ENCODE measurements around the gene CTNND2. TPM values are rescaled to one million over a fixed set of nuclear protein-coding genes. Genes with fewer than 3 reads are reported as not detected.

The CTNND2 gene
- total RNA-seq, 2 experiments from 2014 or later: not detected

DNA sequence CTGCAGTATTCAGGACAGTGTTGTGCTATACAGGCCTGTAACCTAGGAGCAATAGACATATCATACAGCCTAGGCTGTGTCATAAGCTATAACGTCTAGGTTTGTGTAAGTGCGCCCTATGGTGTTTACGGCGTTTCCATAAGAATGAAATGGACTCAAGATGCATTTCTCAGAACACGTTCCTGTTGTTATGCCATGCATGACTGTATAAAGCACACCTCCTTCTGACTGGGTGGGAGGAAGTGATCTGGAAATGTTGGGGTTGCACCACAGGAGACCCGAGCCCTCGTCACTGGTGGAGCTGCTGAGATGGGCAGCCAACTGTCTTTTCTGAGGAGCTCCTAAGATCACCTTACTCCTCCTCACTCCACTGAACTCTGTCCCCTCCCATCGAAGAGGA, 751.9 kb downstream of the CTNND2 start:
- POLR2A ChIA-PET: no interaction called here

DNA sequence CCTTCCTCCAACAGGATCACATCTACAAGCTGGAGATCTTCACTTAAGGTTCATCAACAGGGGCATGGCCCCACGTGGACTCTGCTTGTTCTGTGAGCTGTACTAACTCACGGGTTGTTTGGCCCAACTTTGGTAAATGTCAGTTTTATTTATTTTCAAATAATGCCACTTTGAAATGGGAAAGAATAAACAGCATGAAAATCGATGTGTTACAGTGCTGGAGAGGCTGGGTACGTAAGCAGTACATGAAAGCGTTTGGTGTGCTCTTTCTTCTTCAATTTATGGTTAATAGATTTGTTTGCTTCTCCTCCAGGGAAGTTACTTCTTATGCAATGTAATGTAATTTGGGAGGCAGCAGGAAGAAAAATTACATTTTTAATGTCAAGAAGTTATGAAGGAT, 753.3 kb downstream of the CTNND2 start:
- ChIA-PET CTCF (no interaction called here), POLR2A (no interaction called here)

More for the DNA sequence above, 751.9 kb downstream of the CTNND2 start:
- CTCF ChIA-PET: no interaction called here

DNA sequence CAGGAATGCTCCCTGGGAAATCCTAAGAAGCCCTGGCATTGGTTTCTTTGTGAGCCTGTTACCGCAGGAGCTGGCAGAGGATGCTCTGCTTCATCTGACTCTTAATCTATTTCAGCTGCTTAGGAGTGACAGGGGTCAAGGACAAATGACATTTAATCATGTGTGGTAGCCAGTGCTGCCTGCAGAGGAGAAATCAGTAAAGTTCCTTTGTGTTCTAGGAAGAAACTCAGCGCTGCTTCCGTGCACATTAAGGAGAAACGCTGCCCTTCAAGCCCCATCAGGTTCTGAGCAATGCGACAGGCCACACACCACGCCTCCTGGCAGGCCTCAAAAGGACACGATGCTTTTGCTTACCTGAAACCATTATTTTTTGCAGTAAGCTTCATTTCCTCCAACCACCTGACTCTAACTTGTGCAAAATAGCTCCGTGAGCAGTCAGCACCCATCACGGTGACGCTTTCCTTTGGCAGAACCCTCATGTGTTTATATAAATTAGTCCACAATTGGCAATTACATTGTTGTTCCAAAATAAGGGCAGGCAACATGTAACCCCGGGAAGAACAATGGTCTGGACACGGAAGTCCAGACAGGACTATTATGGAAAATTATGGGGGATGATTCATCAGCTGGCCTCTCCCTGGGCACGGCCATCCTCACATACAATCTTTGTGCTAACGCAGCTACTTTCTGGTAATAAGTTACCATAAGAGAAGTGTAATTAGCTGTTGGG, 755.3 kb downstream of the CTNND2 start:
- CTCF ChIA-PET: no interaction called here
- POLR2A ChIA-PET: no interaction called here

DNA sequence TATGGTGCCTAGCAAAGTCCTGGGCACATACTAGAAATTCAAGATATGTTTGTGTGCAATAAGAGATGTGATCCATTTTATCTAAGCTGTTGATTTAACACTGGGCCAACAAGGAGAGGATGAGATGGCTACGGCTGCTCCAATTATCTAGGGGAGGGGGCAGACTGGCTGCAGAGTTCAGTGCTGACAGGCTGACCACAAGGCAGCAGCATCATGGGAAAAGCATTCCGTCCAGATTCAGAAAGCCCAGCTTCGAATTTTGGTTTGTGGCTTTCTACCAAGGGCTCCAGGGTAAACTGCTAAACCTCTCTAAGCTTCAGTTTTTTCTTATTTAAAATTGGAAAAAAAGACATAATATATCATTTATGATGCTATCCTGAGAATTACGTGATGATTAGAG, 758.1 kb downstream of the CTNND2 start:
- ChIA-PET CTCF (no interaction called here), POLR2A (no interaction called here)

DNA sequence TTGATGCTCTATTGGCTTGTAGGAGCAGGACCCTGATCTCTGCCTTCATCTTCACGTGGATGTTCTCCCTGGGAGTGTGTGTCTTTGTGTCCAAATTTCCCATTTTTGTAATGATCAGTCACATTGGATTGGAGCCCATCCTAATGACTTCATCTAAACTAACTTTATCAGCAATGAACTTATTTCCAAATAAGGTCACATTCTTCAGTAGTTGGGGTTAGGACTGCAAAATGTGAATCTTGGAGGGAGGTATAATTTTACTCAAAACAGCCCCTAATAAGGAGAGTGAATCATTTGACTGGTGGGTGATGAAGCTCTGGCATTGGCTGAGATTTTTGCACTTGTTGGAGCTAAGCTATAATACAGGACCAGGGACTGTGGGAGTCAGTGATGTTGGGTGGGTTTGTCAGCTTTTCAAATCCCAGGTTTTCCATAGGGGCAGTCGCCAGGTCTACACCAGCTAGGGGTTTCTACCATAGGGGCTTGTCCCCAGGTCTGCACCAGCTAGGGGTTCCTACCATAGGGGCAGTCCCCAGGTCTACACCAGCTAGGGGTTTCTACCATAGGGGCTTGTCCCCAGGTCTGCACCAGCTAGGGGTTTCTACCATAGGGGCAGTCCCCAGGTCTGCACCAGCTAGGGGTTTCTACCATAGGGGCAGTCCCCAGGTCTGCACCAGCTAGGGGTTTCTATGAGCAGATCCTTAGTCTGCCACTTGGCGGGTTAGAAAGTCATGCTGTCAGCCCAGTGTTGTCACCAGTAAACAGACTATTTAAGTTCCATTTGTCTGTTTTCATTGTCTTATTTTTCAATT, 760.6 kb downstream of the CTNND2 start:
- ChIA-PET CTCF (no interaction called here), POLR2A (no interaction called here)

DNA sequence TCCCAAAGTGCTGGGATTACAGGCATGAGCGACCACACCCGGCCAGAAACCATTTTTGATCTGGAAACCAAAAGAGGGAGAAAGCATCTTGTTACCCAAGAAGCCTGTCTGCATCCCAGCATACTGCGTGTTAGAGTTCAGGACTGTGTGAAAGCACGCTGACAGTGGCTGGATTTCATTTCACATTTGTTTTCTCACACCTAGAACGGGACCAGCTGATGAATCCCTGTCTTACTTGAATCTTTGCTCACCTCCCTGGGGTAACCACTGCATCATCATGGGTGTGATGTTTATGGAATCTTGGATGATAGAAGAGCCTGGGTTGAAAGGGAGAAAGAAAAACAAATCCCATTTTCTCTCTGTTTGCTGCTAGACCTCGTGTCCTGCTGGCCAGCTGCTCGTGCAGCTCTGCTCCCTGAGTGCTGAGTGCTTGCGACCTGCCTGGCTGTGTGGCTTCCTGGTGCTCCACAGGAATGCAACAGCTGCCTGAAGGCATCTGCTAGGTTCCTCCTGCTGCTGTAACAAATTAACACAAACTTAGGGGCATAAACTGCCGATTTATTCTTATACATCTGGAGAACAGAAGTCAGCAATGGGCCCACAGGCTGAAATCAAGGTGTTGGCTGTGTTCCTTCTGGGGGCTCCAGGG, 764.9 kb downstream of the CTNND2 start:
- ChIA-PET CTCF (no interaction called here), POLR2A (no interaction called here)

DNA sequence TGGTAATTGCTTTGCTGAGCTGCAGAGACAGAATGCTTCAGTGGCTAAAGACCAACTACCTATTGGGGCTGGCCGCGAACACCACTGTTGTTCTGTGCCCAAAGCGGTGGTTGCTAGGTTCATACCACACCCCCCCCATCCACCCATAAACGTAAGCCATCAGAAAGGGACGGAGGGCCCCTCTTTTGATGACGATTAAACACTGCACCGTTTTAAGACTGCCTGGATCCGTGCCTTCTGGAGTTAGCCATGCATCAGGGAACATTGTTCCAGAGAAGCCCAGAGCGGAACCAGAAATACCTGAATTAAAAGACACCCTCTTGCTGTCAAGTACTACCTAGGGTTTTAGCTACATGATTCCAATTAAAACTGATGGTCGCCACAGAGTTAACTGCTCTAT, 774.1 kb downstream of the CTNND2 start:
- POLR2A ChIA-PET: no interaction called here

DNA sequence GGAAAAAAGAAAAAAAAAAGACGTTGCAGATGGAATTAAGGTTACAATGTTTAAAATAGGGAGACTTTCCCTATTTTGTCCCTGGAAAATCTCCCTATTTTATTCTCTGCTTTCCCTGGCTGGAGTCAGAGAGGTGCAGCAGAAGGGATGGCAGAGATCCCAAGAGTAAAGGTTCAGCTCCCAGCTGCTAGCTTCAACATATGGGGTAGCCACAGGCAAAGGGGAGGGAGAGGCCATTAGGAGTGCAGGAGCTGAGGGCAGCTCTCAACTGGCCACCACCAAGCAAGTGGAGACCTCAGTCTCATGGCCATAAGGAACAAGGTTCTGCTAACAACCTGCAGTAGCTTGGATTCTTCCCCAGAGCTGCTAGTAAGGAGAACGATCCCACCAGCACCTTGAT, 776.2 kb downstream of the CTNND2 start:
- ChIA-PET POLR2A (no interaction called here), CTCF (no interaction called here)

More for the DNA sequence above, 774.1 kb downstream of the CTNND2 start:
- CTCF ChIA-PET: no interaction called here

DNA sequence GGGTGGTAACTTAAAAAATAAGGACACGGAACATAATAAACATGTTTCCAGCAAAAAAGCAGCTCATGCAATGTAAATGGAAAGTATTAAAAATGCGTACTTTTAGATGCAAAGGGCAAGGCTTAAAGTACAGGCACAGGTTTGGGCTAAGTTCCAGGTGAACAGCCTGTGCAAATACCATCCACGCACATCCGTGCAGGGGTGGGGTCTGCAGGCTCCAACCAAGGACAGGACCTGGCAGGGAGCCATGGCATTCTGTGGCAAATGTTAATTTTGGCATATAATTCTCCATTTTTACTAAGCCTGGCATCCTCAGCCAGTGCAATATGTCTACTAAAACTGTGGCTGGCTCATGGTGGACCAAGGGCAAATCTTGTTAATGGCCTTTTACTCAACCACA, 777.4 kb downstream of the CTNND2 start:
- CTCF ChIA-PET: no interaction called here
- POLR2A ChIA-PET: no interaction called here

DNA sequence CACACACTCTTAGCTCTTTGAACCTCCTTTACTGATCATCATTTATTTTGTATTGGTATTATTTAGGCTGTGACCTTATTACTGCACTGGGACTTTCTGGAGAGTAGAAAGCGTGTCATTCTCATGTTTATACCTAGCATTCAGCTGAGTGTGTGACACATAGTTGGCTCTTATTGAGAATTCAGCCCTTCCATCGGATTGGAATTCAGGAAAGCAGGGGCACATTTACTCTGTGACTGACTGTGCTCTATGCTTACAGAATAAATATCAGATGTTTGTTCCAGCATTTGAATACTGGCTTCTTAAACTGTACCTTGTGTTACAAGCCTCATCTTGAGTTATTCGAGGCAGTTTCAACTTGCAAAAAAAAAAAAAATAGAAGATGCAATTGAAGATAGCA, 782.4 kb downstream of the CTNND2 start:
- ChIA-PET CTCF (no interaction called here), POLR2A (no interaction called here)

DNA sequence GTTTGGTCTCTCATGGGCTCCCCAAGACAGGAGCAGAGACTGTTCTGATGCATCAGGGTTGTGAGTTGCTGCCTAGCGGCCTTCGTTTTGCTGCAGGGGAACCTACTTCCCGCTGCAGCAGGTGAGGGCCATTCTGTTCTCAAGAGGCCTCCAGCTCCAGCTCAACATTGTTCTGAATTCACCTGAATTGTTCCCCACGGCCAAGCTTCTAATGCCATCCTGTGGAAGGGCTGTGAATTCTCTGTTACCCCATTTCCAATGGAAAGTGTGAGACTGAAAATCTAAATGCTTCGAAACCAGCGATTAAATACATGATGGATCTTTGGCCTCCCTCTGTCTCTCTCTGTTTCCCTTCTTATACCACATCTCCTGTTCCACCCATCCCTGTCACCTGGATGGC, 794.1 kb downstream of the CTNND2 start:
- POLR2A ChIA-PET: no interaction called here
- CTCF ChIA-PET: no interaction called here

DNA sequence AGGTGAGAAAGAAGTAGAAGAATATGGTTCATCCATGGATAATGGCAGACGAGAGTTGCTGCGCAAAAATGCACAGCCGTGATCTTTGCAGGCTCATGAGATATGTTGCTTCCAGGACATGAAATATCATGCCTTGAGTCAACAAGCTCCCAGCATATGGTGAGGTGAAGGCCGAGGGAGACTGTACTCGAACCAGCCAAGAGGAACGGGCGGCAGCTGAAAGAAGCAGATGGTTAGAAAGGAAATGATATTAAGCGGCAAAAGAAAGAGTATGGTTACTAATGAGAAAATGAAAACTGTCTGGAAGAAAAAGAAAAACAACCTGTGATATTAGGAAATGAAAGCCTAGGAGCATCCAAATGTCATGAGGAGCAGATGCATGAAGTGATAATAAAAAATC, 798.5 kb downstream of the CTNND2 start:
- ChIA-PET CTCF (no interaction called here), POLR2A (no interaction called here)

DNA sequence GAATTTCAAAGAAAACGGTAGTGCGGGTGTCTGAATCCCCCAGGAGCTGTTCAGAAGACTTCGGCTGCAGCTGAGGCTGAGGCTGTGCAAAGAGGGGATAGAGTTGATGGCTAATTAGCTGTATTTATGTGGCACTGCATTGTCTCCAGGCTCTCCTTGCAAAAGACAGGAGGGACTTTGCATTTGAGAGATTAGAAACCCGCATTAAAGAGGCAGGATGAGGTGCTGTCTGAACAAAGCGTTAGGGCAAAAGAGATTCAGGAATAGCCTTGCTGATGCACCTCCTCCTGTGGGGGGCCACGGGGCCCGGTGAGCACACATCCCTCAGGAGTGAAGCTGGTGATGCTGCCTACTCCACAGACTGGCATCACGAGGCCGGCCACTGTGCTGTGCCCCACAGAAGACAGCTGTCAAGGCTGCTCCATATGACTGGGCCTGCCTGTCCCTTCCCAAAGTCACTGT, 799.6 kb downstream of the CTNND2 start:
- CTCF ChIA-PET: no interaction called here
- POLR2A ChIA-PET: no interaction called here

DNA sequence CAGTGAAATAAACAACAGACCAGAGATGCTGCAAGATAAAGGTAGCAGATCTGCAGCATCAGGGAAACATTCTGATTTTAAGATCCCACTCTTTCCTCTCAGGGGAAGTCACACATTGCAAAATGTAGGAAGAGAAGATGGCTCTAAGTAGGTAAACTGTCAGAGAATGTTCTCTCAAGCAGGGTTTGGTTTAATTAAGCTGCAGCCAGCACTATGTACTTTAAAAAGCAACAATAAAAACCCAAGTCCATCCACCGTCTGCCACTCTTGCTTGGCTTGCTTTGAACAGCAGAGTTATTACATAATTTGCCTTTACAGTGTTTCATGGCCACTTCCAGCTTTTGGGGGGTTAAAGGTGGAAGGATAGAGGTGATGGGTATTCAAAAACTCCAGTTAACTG, 800.0 kb downstream of the CTNND2 start:
- ChIA-PET POLR2A (no interaction called here), CTCF (no interaction called here)

DNA sequence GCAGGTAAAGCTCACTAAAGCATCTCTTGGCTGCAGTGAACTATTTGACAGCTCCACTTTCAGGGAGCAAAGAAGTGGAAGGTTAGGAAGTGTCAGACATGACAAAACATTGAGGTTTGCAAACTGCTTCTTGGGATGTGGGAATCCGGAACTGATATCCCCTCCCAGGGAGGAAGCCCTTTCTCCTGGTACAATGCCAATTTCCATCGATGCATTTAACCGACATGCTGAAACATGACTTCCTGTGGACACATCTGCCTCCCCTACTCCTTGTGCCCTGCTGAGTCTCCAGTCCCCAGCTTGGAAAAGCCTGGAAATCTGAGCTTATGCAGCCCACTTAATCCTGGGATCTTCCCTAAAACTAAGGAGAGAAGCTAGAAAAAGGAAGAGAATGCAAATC, 820.1 kb downstream of the CTNND2 start:
- POLR2A ChIA-PET: no interaction called here
- CTCF ChIA-PET: no interaction called here

DNA sequence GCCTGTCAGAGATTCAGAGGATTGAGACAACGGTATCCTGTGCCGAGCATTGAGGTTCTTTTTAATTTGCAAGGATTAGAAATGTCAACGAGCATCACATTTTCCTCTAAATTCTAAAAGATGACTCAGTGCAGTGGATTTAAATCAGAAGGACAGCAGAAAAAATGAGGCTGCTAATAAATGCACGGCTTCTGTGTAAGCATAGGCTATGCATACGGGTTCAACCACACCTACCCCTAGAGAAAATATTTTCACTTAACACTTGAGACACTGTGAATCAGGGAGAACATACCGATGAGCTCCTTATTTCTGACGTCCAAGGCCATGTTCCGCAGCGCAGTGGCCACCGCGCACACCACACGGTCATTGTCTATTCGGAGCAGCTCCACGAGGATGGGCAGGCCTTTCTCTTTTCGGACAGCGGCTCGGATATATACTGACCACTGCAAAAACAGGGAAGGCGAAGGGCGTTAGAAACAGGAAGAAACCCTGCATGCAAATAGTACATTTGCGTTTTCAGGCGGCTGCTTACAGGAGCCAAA, 821.8 kb downstream of the CTNND2 start:
- POLR2A ChIA-PET: no interaction called here
- CTCF ChIA-PET: no interaction called here

DNA sequence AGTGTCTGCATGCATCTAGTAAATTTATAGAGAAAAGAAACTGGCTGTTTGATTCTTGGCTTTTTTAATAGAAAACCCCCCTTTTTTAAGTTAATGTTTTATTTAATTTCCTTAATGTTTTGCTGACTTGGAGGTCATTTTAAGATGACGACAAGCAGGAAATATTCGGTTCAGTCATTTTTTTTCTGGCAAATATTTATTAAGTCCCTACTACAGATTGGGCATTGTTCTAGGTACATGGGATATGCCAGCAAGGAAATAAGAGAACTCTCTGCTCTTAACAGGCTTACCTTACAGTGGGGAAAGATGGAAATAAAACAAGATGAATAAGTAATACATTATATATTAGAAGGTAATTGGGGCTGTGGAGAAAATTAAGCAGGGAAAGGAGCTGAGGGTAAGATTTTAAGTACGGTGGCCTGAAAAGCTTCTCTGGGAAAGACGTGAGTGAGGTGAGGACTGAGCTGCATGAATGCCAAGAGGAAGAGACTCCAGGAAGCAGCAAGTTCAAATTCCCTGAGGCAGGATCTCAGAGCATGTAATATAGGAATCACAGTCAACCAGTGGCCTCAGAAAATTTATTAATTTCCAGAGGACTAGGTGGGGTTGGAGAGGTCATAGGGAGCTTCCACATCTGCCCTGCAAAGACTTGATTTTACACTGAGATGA, 827.2 kb downstream of the CTNND2 start:
- ChIA-PET CTCF (no interaction called here), POLR2A (no interaction called here)

DNA sequence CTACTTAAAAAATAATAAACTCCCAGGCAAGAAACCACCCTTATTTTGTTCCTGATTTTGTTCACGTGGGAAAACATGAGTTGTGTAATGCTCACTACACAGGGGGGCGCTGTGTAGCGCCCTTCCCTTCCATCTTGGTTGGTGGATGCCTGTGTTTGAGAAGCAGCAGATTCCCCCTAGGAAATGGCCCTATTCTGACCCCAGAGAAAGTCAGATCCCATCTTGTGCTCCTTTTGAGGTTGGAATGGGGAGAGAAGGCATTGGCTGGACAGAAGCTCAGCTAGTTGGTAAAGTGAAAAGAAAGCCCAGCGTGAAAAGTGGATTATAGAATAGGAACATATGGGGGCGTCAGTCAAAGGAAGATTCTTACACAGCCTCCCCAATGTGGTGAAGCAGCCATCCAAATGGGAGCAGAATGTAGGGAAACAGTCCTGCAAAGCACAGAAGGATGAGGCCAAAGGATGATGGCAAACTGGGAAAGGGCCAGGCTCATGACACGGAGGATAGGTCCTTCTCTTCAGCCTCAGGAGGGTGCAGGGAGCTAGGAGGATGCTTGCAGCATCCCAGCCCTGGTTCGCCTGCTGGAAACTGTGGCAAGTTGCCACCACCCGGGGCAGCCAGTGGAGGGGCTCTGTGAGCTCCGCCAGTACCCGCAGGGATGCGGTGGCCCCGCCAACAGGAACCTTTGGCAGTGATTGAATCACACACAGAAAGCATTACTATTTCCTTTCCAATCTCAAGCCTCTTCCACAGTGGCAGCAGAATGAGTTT, 829.0 kb downstream of the CTNND2 start:
- ChIA-PET POLR2A (no interaction called here), CTCF (no interaction called here)

DNA sequence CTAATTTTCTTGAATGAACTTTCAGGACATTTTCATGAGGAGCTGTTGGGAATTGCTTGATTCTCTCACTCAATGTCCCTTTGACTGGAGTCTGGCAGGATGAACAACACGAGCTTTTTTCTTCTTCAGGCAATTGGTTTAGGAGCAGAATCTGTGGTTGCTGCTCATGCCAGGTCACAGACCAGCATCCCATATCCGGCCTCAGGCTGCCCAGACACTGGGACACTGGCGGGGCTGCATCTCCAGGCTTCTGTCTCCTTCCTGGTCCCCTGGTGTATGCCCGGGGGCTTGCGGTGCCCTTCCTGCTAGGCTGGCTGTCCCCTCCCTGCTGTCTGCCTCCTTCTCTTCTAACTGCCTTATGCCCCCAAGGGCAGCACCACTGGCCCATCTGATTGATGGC, 831.7 kb downstream of the CTNND2 start:
- CTCF ChIA-PET: no interaction called here
- POLR2A ChIA-PET: no interaction called here

DNA sequence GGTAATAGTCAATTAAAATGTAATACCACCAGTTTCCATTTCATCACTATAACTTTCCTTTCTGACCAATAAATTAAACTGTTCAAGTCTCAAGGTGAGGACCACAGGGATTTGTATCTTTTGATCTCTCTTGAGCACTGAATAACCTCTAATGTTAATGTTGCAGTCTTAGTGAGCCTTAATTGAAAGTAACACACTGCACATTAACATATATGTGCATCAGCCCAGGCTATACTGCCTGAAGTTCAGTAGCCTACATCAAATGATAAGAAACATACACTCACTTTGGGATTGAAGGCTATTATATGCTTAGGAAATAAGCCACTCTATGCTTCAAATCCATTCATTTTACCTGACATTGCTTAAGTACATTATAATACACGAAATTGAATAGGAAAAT, 832.2 kb downstream of the CTNND2 start:
- CTCF ChIA-PET: no interaction called here

More for the DNA sequence above, 832.2 kb downstream of the CTNND2 start:
- POLR2A ChIA-PET: no interaction called here
